IMR-90 (cell line): ENCODE data around the gene TMEM30A. TPM values are rescaled to one million over a fixed set of nuclear protein-coding genes. Genes with fewer than 3 reads are reported as not detected.

ENCODE experiments used
- ATAC-seq: fragments of 200-7000 bp; cut with Tn5 transposase; 2 replicates; pipeline ENCODE4 v1.9.1; 2020; ENCODE audit warnings: low read depth, mild to moderate bottlenecking, moderate library complexity
- BruUV-seq: library from RNA; stranded (reverse); fragments of 400-500 nt; replicated peaks from 2 replicates; lab custom pipeline; 2021; lab: Mats Ljungman, UMichigan
- CTCF ChIA-PET: fragments of 300-600 bp; formaldehyde crosslinking; extraction: SDS; loops from one replicate; lab custom pipeline; 2021; ENCODE audit warnings: antibody characterized with exemption; lab: Yijun Ruan, JAX
- POLR2A ChIA-PET: fragments of 300-600 bp; sonication (Branson Sonifier 250); formaldehyde crosslinking; loops from one replicate; lab custom pipeline; 2022; ENCODE audit warnings: antibody characterized with exemption; ENCODE audit not compliant: unreplicated experiment; lab: Charles Lee
- DNase-seq: peaks from one replicate; pipeline ENCODE4 v3.0.0; 2013
- H2AFZ ChIP-seq: replicated peaks from 2 replicates; pipeline ENCODE3; 2013; ENCODE audit warnings: low read length, mild to moderate bottlenecking; ENCODE audit not compliant: poor library complexity
- H2AK5ac ChIP-seq: 2 replicates; pipeline ENCODE4 v1.6.1; 2013; ENCODE audit warnings: low read depth, low read length, inconsistent platforms
- H2AK9ac ChIP-seq: replicated peaks from 2 replicates; pipeline ENCODE3; 2013; ENCODE audit warnings: mild to moderate bottlenecking, low read depth, low read length, moderate library complexity; ENCODE audit not compliant: poor library complexity
- H2BK120ac ChIP-seq: 2 replicates; pipeline ENCODE4 v1.6.1; 2013; ENCODE audit warnings: low read depth, low read length, inconsistent platforms
- H2BK15ac ChIP-seq: 3 replicates; pipeline ENCODE4 v1.6.1; 2013; ENCODE audit warnings: low read depth, low read length, inconsistent platforms
- H2BK20ac ChIP-seq: 2 replicates; pipeline ENCODE4 v1.6.1; 2013; ENCODE audit warnings: low read depth, mild to moderate bottlenecking, inconsistent platforms, low read length, moderate library complexity
- H2BK5ac ChIP-seq: 2 replicates; pipeline ENCODE4 v1.6.1; 2013; ENCODE audit warnings: mild to moderate bottlenecking, low read depth, low read length, inconsistent platforms; ENCODE audit not compliant: poor library complexity, severe bottlenecking
- H3K14ac ChIP-seq: replicated peaks from 2 replicates; pipeline ENCODE4 v1.6.1; 2013; ENCODE audit warnings: low read depth, low read length, inconsistent platforms
- H3K18ac ChIP-seq: 2 replicates; pipeline ENCODE4 v1.6.1; 2013; ENCODE audit warnings: low read depth, low read length, control low read depth
- H3K23ac ChIP-seq: 2 replicates; pipeline ENCODE4 v1.6.1; 2013; ENCODE audit warnings: low read depth, low read length, inconsistent platforms
- H3K27ac ChIP-seq: 2 replicates; pipeline ENCODE4 v1.5.1; 2013; ENCODE audit warnings: mild to moderate bottlenecking, control low read depth, low read length; ENCODE audit not compliant: insufficient read depth
- H3K27me3 ChIP-seq: 2 replicates; pipeline ENCODE4 v1.6.1; 2013; ENCODE audit warnings: low read length; ENCODE audit not compliant: control insufficient read depth, insufficient read depth
- H3K36me3 ChIP-seq: 2 replicates; pipeline ENCODE4 v1.6.1; 2013; ENCODE audit warnings: low read length, mixed read lengths; ENCODE audit not compliant: control insufficient read depth, insufficient read depth
- H3K4ac ChIP-seq: 2 replicates; pipeline ENCODE4 v1.6.1; 2013; ENCODE audit warnings: low read depth, low read length, inconsistent platforms
- H3K4me1 ChIP-seq: 2 replicates; pipeline ENCODE4 v1.6.1; 2013; ENCODE audit warnings: low read length, mixed read lengths; ENCODE audit not compliant: control insufficient read depth, insufficient read depth
- H3K4me2 ChIP-seq: 2 replicates; pipeline ENCODE4 v1.6.1; 2013; ENCODE audit warnings: low read depth, mild to moderate bottlenecking, control low read depth, low read length, moderate library complexity
- H3K4me3 ChIP-seq: 2 replicates; pipeline ENCODE4 v1.5.1; 2013; ENCODE audit warnings: low read depth, mild to moderate bottlenecking, control low read depth, low read length, moderate library complexity; ENCODE audit not compliant: insufficient read depth
- H3K56ac ChIP-seq: 2 replicates; pipeline ENCODE4 v1.6.1; 2013; ENCODE audit warnings: low read length, inconsistent platforms; ENCODE audit not compliant: insufficient read depth; ENCODE audit errors: extremely low read depth
- H3K79me1 ChIP-seq, 2 experiments: 2 replicates each; pipeline ENCODE4 v1.6.1; 2013; ENCODE audit warnings: low read length in 2 of 2, inconsistent platforms in 1 of 2, low read depth in 1 of 2
- H3K9ac ChIP-seq: 2 replicates; pipeline ENCODE4 v1.6.1; 2013; ENCODE audit warnings: low read depth, low read length, control low read depth
- H3K9me1 ChIP-seq: 2 replicates; pipeline ENCODE4 v1.6.1; 2013; ENCODE audit warnings: low read length, inconsistent platforms; ENCODE audit not compliant: insufficient read depth
- H3K9me3 ChIP-seq: 2 replicates; pipeline ENCODE4 v1.6.1; 2013; ENCODE audit warnings: low read length; ENCODE audit not compliant: control insufficient read depth, insufficient read depth
- H4K20me1 ChIP-seq: 2 replicates; pipeline ENCODE4 v1.6.1; 2013; ENCODE audit warnings: low read length, inconsistent platforms; ENCODE audit not compliant: insufficient read depth
- H4K5ac ChIP-seq: 2 replicates; pipeline ENCODE4 v1.6.1; 2013; ENCODE audit warnings: mild to moderate bottlenecking, low read depth, low read length, control low read depth
- H4K8ac ChIP-seq, 2 experiments: 2 replicates each; pipeline ENCODE4 v1.6.1; 2013; ENCODE audit warnings: low read depth in 2 of 2, low read length in 2 of 2, control low read depth in 1 of 2, inconsistent platforms in 1 of 2
- H4K91ac ChIP-seq: 2 replicates; pipeline ENCODE4 v1.6.1; 2013; ENCODE audit warnings: low read depth, low read length, inconsistent platforms; ENCODE audit not compliant: insufficient read depth
- NFE2L2 ChIP-seq: fragments of 150-350 bp; IDR thresholded peaks from 2 replicates; pipeline ENCODE4 v1.6.1; 2016; ENCODE audit warnings: low read depth, mild to moderate bottlenecking, low read length
- WGBS, 2 experiments: methylation state at CpG; one replicate each; pipeline versions ENCODE4 v1.1.5 to v1.1.7; 2013; ENCODE audit warnings: missing lambda C conversion rate in 2 of 2; ENCODE audit not compliant: insufficient read length in 1 of 2; ENCODE audit errors: extremely low coverage in 2 of 2; 5-methylcytosine and 5-hydroxymethylcytosine counted together
- dilution Hi-C: fragments of 300-500 bp; cut with HindIII; formaldehyde crosslinking; loops from one replicate; pipeline ENCODE4 v1.14.3; 2018; ENCODE audit warnings: low sequenced_read_pairs; ENCODE audit not compliant: unreplicated experiment
- in situ Hi-C: fragments of 300-500 bp; cut with MboI; formaldehyde crosslinking; loops from 3 replicates; pipeline ENCODE4 v1.14.3; 2019; ENCODE audit warnings: low sequenced_read_pairs, inconsistent platforms, mixed read lengths
- intact Hi-C: fragments of 100-400 bp; cut with micrococcal nuclease; formaldehyde crosslinking; loops from 2 replicates; pipeline ENCODE4 v1.10.0; 2022
- polyA plus RNA-seq, 3 experiments: library from polyadenylated mRNA; depleted of rRNA; stranded (reverse); fragments of >200 nt; gene quantifications; 2 replicates each; pipeline ENCODE4 v1.2.3, GENCODE V29; 2012; ENCODE audit warnings: low replicate concordance in 1 of 3
- total RNA-seq: library from RNA; depleted of rRNA; stranded (reverse); fragments of >200 nt; gene quantifications from 2 replicates; pipeline ENCODE4 v1.2.3, GENCODE V29; 2012

The TMEM30A gene
- total and polyA plus RNA-seq, 2 of the 4 experiments (the other 2 are of a cell fraction) = 48.5 to 111 TPM

DNA sequence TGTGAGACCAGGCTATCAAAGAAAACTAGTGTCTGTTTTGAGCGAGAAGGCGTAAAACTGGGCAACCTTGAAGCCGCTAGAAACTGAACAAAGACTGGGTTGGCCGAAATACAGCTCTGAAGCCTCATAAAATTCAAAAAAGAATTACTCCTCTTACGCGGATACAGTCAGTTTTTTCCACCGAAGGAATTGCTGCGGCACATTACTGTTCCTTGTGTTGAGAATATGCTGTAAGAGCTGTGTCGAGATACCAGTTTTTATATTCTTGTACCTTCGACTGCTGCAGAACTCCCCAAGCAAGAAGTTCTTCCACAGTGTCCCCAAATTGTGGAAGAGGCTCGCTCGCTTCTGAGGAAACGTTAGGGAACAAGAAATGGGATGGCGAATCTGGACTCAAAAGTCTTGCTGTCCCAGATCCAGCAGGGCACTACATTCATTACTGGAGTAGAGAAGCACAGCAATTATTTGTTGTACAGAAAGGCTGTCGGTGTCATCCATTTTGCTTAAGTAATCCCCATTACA, 40.5 kb downstream of the TMEM30A start:
- POLR2A ChIA-PET = no interaction called here
- WGBS, 2 experiments = 20% methylated on average over 2 of the region's 15 CpGs; no CpG with 5 or more reads in 1 of the 2 experiments
- dilution Hi-C loops = no loop called here
- H2AK5ac ChIP-seq = peak overlapping the region; percentile 41; the same call in 1 of the 2 replicates
- peak overlapping the region; percentile 78 for H4K5ac ChIP-seq
- CTCF ChIA-PET = no interaction called here
- H2BK20ac ChIP-seq = no peak overlapping the region
- peak overlapping the region; percentile 58; the same call in 1 of the 2 replicates for H3K18ac ChIP-seq
- no peaks in the 10 kb centered on the region; the same call in 1 of the 2 replicates for H4K20me1 ChIP-seq
- DNase-seq (peak; percentile 12), ATAC-seq (peak; percentile 25)
- peak overlapping the region; percentile 70 for H3K27ac ChIP-seq
- peak overlapping the region; percentile 41; the same call in 1 of the 2 replicates for H2BK120ac ChIP-seq
- peak overlapping the region; percentile 80 for H3K4me2 ChIP-seq
- no peak overlapping the region for H2BK15ac ChIP-seq
- peak overlapping the region; percentile 81 to 96 for H4K8ac ChIP-seq
- H3K4me3 ChIP-seq = peak overlapping the region; percentile 81
- peak overlapping the region; percentile 80 for H4K91ac ChIP-seq
- peak overlapping the region; percentile 79 for H3K4ac ChIP-seq
- no peaks in the 10 kb centered on the region for H3K9me1 ChIP-seq
- H2AFZ ChIP-seq = peak overlapping the region; percentile 92
- peak overlapping the region; percentile 76 for H3K9ac ChIP-seq
- H2AK9ac ChIP-seq = peak overlapping the region; percentile 33
- H3K79me1 ChIP-seq = peaks cover 6 to 8% of the 10 kb centered on the region in 2 experiments; a peak in 3 of 4 replicates
- intact Hi-C loops = no loop called here
- H3K9me3 ChIP-seq = no peaks in the 10 kb centered on the region
- H3K27me3 ChIP-seq = no peaks in the 10 kb centered on the region
- in situ Hi-C loops = no loop called here
- H3K14ac ChIP-seq = peak overlapping the region; percentile 90
- H3K4me1 ChIP-seq = no peaks in the 10 kb centered on the region
- BruUV-seq = no TSS peak
- H3K36me3 ChIP-seq = peaks cover 3% of the 10 kb centered on the region
- peak overlapping the region; percentile 84 for H3K23ac ChIP-seq
- peak overlapping the region; percentile 81 for H2BK5ac ChIP-seq
- no peak for TF ChIP-seq NFE2L2
- H3K56ac ChIP-seq = peak overlapping the region; percentile 80
